SH-SY5Y (cell line): Measurements from ENCODE around the gene NEGR1.

Experiments used
- GATA2 ChIP-seq: IDR thresholded peaks from 2 replicates; pipeline ENCODE4 v1.6.1; 2011; ENCODE audit warnings: mild to moderate bottlenecking, low read depth, low read length
- GATA3 ChIP-seq: IDR thresholded peaks from 2 replicates; pipeline ENCODE4 v1.6.1; 2011; ENCODE audit warnings: low read depth, mild to moderate bottlenecking, low read length, moderate library complexity

NEGR1 gene

GRCh38 chr1:71351438-71351837 is 930.9 kb downstream of the NEGR1 start:
- TF ChIP-seq GATA3 (no peak), GATA2 (no peak)

GRCh38 chr1:71350805-71351204 is 931.5 kb downstream of the NEGR1 start:
- TF ChIP-seq GATA2 (no peak), GATA3 (no peak)

GRCh38 chr1:71350330-71350729 is 932.0 kb downstream of the NEGR1 start:
- TF ChIP-seq GATA2 (no peak), GATA3 (no peak)
